ENCODE measurements around the gene FAM151A. TPM values are rescaled to one million over a fixed set of nuclear protein-coding genes. Genes with fewer than 3 reads are reported as not detected.

The FAM151A gene
- total and polyA plus RNA-seq, 2 experiments from 2014 or later, result 0.10 TPM; not detected in 1

- no peaks in the 10 kb centered on the region for H3K36me3 ChIP-seq (ENCODE audit: insufficient read depth)
- H3K27me3 ChIP-seq (ENCODE audit: insufficient read depth), result no peaks in the 10 kb centered on the region
- no peaks in the 10 kb centered on the region for H3F3A ChIP-seq (replicated peaks; ENCODE audit: low read depth)
- Mint-ChIP-seq H3K9me3 (no peaks in the 10 kb centered on the region), H3K27ac (no peak overlapping the region), H3K4me3 (no peak overlapping the region), H3K27me3 (ENCODE audit: insufficient read depth, low read depth, poor library complexity) (peaks cover 3% of the 10 kb centered on the region), H3K36me3 (ENCODE audit: low read depth) (no peaks in the 10 kb centered on the region; the same call in 2 of the 3 replicates), H3K4me1 (peaks cover 7% of the 10 kb centered on the region)
- no peak for ATAC-seq
- DNase-seq (ENCODE audit: low spot score), result no peak
- no peak overlapping the region for H3K4me3 ChIP-seq
- peaks cover 5% of the 10 kb centered on the region; the same call in 1 of the 2 replicates for H3K4me1 ChIP-seq (ENCODE audit: insufficient read depth)
- TF ChIP-seq CTCF (conservative IDR thresholded peaks at IDR 0.05; ENCODE audit: low read depth in 2 of 2) (no peak), EZH2phosphoT487 (IDR thresholded peaks at IDR 0.05; ENCODE audit: unreplicated experiment) (no peak), EZH2 (IDR thresholded peaks at IDR 0.05; ENCODE audit: low read depth, unreplicated experiment) (no peak), STAT1 (IDR thresholded peaks at IDR 0.05; ENCODE audit: unreplicated experiment) (no peak), JUNB (IDR thresholded peaks at IDR 0.05; ENCODE audit: unreplicated experiment) (no peak), ZNF114 (CRISPR knock-in tag; IDR thresholded peaks at IDR 0.05) (no peak), CREB1 (CRISPR knock-in tag; IDR thresholded peaks at IDR 0.05; ENCODE audit: low read depth) (no peak), ETS1 (IDR thresholded peaks at IDR 0.05) (no peak)
- H3K9me2 ChIP-seq (ENCODE audit: insufficient read depth), result no peaks in the 10 kb centered on the region
- H3K4me2 ChIP-seq, result no peak overlapping the region
- no peaks in the 10 kb centered on the region for H3K79me2 ChIP-seq (replicated peaks; ENCODE audit: insufficient read depth)
- no peaks in the 10 kb centered on the region for H4K20me1 ChIP-seq (replicated peaks; ENCODE audit: insufficient read depth)
- H2AFZ ChIP-seq, result no peak overlapping the region
- H3K27ac ChIP-seq (ENCODE audit: low read depth), result no peak overlapping the region
Observed at GRCh38 chr1:54599211-54599823, 24.0 kb downstream of the FAM151A start.

GRCh38 chr1:54597455-54598030 lies 25.8 kb downstream of the FAM151A start:
- H3K27ac ChIP-seq (ENCODE audit: low read depth), result no peak overlapping the region
- H3K79me2 ChIP-seq (replicated peaks; ENCODE audit: insufficient read depth), result no peaks in the 10 kb centered on the region
- peaks cover 3% of the 10 kb centered on the region for H3K27me3 Mint-ChIP-seq (ENCODE audit: insufficient read depth, low read depth, poor library complexity)
- no peak overlapping the region for H2AFZ ChIP-seq
- no peaks in the 10 kb centered on the region for H4K20me1 ChIP-seq (replicated peaks; ENCODE audit: insufficient read depth)
- DNase-seq (ENCODE audit: low spot score) (no peak), ATAC-seq (no peak)
- no peaks in the 10 kb centered on the region for H3K9me2 ChIP-seq (ENCODE audit: insufficient read depth)
- H3K4me1 ChIP-seq (ENCODE audit: insufficient read depth), result peaks cover 5% of the 10 kb centered on the region; the same call in 1 of the 2 replicates
- H3K4me2 ChIP-seq, result no peak overlapping the region
- H3K27ac Mint-ChIP-seq, result no peak overlapping the region
- peaks cover 7% of the 10 kb centered on the region for H3K4me1 Mint-ChIP-seq
- H3K36me3 ChIP-seq (ENCODE audit: insufficient read depth), result no peaks in the 10 kb centered on the region
- H3K36me3 Mint-ChIP-seq (ENCODE audit: low read depth), result no peaks in the 10 kb centered on the region; the same call in 2 of the 3 replicates
- no peak overlapping the region for H3K4me3 ChIP-seq
- no peaks in the 10 kb centered on the region for H3K9me3 Mint-ChIP-seq
- no peak overlapping the region for H3K4me3 Mint-ChIP-seq
- no peaks in the 10 kb centered on the region for H3K27me3 ChIP-seq (ENCODE audit: insufficient read depth)
- no peaks in the 10 kb centered on the region for H3F3A ChIP-seq (replicated peaks; ENCODE audit: low read depth)
- TF ChIP-seq ZNF462 (CRISPR knock-in tag; IDR thresholded peaks at IDR 0.05), result no peak

Measured in GM23338 (cell line).